HG03521 (cell line): Measurements from ENCODE around the gene BMP7.
"Not testable (repeated sequence)": the region's sequence is repeated elsewhere in the genome, so short reads cannot be mapped to it uniquely, and the experiment has no call there.

Source experiments
- ATAC-seq: cut with Tn5 transposase; IDR thresholded peaks from one replicate; pipeline ENCODE4 v1.9.1; 2021; ENCODE audit warnings: mild to moderate bottlenecking, moderate library complexity; ENCODE audit not compliant: unreplicated experiment

The BMP7 gene

DNA sequence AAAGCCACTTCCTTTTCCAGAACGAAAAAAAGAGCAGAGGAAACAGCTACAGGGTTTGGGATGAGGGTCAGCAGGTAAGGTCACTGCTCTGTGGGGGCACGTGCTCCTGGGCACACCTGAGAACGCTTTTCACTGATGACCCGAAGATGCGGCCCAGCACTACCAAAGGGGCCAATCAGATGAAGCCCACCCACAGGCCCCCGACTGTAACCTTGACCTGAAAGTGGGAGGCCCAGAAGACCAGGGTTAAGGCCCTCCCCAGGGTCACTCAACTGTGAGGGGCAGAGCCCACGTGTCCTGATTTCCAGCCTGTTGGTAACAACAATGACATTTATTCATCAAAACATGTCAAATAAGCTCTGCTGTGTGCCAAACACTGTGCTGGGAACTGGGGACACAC lies 108.0 kb downstream of the BMP7 start:
- ATAC-seq, result no peak

DNA sequence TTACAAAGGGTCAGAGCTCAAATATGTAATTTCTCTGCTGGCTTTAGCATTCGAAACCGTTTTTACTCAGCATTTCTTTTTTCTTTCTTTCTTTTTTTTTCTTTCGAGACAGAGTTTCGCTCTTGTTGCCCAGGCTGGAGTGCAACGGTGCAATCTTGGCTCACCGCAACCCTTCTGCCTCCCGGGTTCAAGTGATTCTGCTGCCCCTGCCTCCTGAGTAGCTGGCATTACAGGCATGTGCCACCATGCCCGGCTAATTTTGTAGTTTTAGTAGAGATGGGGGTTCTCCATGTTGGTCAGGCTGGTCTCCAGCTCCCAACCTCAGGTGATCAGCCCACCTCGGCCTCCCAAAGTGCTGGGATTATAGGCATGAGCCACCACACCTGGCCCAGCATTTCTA lies 108.7 kb downstream of the BMP7 start:
- not testable (repeated sequence) for ATAC-seq

DNA sequence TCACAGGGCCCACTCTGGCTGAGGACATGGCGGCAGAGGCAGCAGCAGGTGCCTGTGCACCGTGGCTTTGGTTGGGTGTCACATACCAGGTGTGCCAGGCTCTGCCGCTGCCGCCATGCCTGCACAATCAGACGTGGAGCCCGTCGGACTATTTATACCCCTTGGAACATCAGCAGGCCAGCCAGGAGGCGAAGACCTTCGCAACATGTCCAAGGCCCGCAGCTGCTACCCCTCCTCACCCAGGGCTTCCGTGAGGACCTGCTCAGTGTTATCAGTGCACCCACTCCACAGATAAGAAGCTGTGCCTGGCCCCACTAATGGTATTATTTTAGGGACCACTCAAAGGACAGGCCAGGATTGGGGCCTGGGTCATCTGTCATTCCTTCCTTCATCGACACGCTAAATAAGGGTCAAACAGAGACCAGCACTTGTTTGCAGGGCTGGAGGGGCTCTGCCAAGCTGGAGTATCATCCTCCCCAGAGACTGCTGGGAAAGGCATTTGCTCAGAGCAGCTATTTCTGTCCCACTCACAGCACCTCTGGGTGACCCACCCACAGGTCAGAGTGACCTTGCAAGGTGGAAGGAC lies 109.2 kb downstream of the BMP7 start:
- no peak for ATAC-seq

DNA sequence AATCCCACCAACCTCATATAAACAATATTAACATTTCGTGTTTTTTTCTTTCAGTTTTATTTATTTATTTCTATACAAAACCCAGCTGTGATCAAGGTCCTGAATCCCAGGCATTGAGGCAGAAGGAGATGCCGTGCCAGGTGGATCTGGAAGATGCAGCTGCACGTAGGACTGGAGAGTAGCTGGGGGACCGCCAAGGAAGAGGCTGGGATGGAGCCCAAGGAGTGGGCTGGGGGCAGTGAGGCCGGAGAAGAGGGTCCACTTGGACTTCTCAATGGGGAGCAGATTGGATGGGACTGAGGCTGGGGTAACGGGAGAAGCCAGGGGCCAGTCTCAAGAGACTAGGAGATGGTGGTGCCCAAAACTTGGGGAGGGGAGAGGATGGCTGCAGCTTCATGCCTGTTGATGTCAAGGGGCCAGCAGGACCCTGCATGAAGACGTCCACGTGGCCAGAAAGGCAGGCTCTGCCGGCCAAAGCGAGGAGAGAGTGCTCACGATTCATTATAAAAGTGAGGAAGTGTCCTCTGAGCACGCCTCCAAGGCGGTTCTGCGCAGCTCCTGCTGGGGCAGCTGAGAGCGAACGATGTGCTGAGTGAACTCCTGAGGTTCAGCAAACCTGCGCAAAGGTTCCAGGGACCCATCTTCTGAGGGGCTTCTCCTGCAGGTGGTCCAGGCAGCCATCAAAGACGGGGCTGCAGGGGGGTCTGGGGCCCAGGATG lies 110.3 kb downstream of the BMP7 start:
- no peak for ATAC-seq

GRCh38 chr20:57155415-57155814 lies 111.0 kb downstream of the BMP7 start:
- ATAC-seq, result no peak

- ATAC-seq, result no peak
Observed at GRCh38 chr20:57153238-57153905, 113.1 kb downstream of the BMP7 start.

- ATAC-seq, result no peak
Observed at GRCh38 chr20:57152557-57152956, 113.9 kb downstream of the BMP7 start.

DNA sequence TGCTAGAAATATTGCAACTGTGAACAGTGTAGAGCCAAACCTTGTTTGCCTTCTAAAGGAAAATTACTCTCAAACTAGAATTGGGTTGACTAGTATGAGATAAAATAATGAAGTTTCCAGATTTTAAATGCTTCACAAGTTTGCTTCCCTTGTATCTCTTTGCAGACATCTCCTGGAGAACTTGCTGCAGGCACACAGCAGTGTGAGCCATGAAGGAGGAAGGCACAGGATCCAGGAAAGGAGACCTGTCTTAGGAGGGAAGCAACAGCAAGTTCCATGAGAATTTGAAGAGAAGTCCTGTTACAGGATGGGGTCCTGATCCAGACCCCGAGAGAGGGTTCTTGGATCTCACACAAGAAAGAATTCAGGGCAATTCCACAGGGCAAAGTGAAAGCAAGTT lies 115.9 kb downstream of the BMP7 start:
- no peak for ATAC-seq

DNA sequence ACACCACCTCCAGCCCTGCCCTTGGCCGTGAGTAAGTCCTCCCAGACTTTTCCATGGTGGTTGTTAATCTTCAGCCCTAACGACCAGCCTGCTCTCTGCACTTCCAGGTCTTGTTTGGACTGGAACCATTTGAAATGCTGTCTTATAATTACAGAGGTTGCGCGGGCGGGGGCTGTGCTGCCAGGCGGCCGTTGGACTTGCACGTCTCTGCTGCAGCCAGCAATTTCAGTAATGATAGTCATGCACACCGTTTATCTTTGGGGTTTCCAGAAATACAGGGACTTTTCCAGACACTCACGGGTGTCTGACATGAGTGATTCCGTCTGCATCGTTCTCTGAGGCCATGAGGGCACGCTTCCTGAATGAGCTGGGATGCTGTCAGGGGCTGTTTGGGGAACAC lies 118.2 kb downstream of the BMP7 start:
- ATAC-seq, result no peak

DNA sequence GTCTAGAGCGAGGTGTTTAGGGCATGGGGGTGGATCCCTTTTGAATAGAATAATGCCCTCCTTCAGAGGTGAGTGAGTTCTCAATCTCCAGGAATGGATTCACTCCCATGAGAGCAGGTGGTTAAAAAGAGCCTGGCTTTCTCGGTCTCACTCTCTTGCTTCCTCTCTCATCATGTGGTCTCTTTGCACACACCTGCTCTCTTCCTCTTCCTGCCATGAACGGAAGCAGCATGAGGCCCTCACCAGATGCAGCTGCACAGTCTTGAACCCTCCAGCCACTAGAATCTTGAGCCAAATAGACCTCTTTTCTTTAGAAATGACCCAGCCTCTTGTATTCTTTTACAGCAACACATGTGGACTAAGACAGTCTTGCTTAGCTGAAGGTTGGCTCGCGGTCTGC lies 119.3 kb downstream of the BMP7 start:
- no peak for ATAC-seq

- no peak for ATAC-seq
Observed at GRCh38 chr20:57146155-57146554, 120.3 kb downstream of the BMP7 start.

GRCh38 chr20:57145089-57145631 lies 121.3 kb downstream of the BMP7 start:
- no peak for ATAC-seq

- no peak for ATAC-seq
Observed at GRCh38 chr20:57143173-57143572, 123.3 kb downstream of the BMP7 start.

GRCh38 chr20:57142667-57143066 lies 123.8 kb downstream of the BMP7 start:
- no peak for ATAC-seq

- ATAC-seq, result no peak
Observed at GRCh38 chr20:57141492-57141891, 124.9 kb downstream of the BMP7 start.

DNA sequence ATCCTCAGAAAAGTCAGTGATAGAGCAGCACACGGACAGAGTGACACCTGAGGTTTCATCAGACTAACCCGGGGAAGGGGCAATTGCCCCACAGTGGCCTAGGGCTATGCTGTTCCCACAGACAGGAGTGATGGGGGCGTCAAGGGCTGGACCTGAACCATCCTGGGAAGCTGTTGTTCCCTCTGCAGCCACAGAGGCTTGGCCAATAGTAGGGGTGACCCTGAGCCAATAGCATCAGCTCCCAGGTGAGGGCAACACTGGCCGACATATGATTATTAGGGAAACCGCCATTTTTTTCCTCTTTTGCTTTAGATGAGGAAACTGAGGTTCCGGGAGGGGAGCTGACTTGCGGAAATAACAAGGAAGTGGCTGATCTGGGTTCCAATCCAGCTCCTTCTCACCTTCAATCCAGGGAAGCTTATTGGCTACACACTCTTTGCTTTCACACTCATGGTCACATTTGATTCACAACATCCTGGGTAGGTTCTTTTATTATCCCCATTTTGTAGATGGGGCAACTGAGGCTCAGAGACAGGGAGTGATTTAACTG lies 126.0 kb downstream of the BMP7 start:
- ATAC-seq, result no peak

- ATAC-seq, result no peak
Observed at GRCh38 chr20:57139342-57140093, 126.9 kb downstream of the BMP7 start.

DNA sequence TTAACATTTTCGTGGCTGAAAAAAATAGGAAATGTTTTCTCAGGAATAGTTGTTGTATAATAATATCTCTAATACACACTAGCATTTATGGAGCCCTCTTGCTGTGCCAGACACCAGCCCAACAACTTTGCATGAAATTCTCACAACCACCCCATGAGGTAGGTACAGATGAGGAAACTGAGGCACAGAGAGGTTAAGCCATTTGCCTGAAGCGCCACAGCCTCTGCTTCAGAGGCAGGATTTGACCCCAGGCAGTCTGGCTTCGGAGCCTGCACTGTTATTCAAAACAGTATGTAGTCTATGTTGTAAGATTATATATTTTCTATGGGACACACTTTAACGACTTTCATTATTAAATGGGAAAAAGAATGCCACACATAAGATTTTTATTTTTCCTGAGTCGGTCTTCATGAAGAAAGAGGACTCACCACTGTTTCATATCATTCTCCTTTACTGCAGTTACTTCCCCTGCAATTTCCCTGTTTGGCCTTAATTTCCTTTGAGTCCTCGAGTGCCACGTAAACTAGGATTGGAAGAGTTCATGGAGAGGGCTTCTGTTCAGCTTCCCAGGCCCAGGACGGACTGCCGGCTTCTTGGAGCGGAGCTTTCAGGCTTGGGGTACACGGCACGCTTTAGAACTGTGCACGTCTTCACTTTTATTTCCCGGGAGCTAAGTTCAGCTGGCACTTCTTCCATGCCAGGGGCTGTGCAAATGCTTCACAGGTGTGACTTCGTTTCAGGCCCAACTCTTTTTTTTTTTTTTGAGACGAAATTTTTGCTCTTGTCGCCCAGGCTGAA lies 128.0 kb downstream of the BMP7 start:
- no peak for ATAC-seq

DNA sequence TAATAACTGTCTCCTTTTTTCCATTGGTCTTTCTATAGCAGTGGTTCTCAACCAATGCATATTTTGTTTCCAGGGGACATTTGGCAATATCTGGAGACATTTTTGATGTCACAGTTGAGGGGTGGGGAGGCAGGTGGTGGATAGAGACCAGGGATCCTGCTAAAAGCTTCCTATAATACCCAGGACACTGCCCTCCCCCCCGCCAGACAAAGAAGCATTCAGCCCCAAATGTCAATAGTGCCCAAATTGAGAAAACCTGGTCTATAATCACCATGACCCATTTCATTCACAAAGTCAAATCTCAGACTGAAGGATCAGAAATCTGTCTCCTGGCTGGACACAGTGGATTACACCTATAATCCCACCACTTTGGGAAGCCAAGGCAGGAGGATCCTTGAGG lies 128.8 kb downstream of the BMP7 start:
- no peak for ATAC-seq

DNA sequence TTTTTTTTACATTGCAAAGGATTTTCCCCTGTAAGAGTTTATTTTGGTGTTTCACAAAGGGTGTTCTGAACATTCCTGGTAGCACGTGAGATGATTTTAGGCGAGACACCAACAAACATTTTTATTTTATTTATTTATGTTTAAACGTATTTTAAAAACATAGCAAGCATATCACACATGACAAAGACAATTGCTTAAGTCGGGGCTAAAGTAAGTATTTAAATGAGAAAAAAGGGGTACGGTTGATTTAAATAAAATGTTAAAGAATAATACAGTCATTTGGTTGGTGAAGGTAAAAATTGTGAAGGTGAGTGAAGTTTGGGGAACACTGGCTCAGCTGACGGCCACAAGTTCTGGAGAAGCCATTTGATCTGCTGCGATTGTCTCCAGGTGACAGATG lies 129.7 kb downstream of the BMP7 start:
- ATAC-seq, result no peak
